Tibial artery (tissue), 4 donors: Measurements from ENCODE around the gene SCN4B.

ENCODE experiments used
- DNase-seq, 2 donors: peaks; one replicate each; pipeline ENCODE4 v3.0.0-alpha.2; 2019
- H3K27ac ChIP-seq, 2 donors: fragments of 200-600 bp; sonication (generic) in 1 of 2; 1 replicate in 1 of 2; 2 replicates in 1 of 2; pipeline ENCODE4 v1.5.1; 2018 to 2019; ENCODE audit warnings: mild to moderate bottlenecking in 1 of 2
- H3K27me3 ChIP-seq, 2 donors: fragments of 200-600 bp; sonication (generic) in 1 of 2; one replicate each; pipeline versions ENCODE4 v1.5.1 to v1.6.0; 2016 to 2019
- H3K36me3 ChIP-seq, 3 donors: fragments of 200-600 bp; sonication (generic) in 2 of 3; one replicate each; pipeline ENCODE4 v1.5.1; 2016 to 2019; ENCODE audit warnings: mild to moderate bottlenecking in 2 of 3
- H3K4me1 ChIP-seq, 4 donors: fragments of 200-600 bp; sonication (generic) in 2 of 4; 1 replicate in 3 of 4; 2 replicates in 1 of 4; pipeline ENCODE4 v1.5.1; 2016 to 2019
- H3K4me3 ChIP-seq, 2 donors: fragments of 200-600 bp; sonication (generic) in 1 of 2; 1 replicate in 1 of 2; 2 replicates in 1 of 2; pipeline ENCODE4 v1.5.1; 2018 to 2019; ENCODE audit warnings: mild to moderate bottlenecking in 2 of 2
- H3K9me3 ChIP-seq, 3 donors: fragments of 200-600 bp; sonication (generic) in 1 of 3; one replicate each; pipeline ENCODE4 v1.5.1; 2016 to 2019
- intact Hi-C: fragments of 100-400 bp; cut with DNase I; formaldehyde crosslinking; loops from one replicate; pipeline ENCODE4 v1.15.0; 2023; ENCODE audit warnings: low total_unique reads
- TF ChIP-seq, protein P1 (sequence below), 2 experiments: fragments of 200-600 bp in 1 of 2; fragments of 450-650 bp in 1 of 2; IDR thresholded peaks; one replicate each; pipeline ENCODE4 v1.5.1; 2017 to 2019; ENCODE audit warnings: antibody characterized with exemption in 2 of 2, mild to moderate bottlenecking in 1 of 2, moderate library complexity in 1 of 2

SCN4B gene

DNA sequence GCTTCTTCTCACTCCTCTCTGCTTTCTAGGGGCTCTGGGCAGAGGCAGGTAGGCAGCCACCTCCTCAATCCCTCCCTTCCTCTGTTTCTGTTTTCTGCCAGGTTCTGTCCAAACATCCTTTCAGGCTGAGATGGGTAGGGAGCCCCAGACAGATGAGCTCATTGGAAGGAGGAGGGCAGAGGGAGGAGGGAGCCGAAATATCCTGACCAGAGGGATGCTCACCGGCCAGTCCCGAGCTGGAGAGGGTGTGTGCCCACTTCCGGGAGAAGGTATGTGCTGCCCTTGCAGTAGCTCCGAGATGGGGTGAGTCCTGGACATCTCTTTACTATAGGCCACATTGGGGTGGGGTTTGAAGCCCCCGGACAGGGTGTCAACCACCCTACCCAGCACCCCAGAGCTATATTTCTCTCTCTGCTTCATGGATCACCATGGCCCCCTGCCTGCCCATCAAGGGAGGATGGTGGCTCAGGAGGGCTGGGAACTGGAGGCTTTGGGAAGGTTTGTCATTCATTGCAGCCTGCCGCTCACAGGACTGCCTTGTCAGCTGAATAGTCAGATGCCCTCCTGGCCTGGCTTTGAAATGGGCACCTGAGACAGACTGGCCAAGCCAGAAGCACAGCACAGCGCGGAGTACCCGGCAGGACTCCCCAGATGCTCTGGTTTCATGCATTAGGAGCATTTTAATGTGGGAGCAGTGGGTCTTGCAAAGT is 4.7 kb upstream of the SCN4B start:
- no peak for DNase-seq
- intact Hi-C loops = loop anchor here (10.0 kb wide), 1 partner anchor 187 kb away; the partner anchor contains the start of genes CD3D and CD3G
- Histone ChIP-seq H3K36me3 (no peaks in the 10 kb centered on the region), H3K9me3 (no peaks in the 10 kb centered on the region), H3K4me1 (peaks cover 0 to 18% (median 12%) of the 10 kb centered on the region in 4 donors), H3K4me3 (no peak overlapping the region), H3K27ac (no peak overlapping the region), H3K27me3 (peaks cover 0 to 90% of the 10 kb centered on the region in 2 donors)
- TF ChIP-seq, protein P1, sequence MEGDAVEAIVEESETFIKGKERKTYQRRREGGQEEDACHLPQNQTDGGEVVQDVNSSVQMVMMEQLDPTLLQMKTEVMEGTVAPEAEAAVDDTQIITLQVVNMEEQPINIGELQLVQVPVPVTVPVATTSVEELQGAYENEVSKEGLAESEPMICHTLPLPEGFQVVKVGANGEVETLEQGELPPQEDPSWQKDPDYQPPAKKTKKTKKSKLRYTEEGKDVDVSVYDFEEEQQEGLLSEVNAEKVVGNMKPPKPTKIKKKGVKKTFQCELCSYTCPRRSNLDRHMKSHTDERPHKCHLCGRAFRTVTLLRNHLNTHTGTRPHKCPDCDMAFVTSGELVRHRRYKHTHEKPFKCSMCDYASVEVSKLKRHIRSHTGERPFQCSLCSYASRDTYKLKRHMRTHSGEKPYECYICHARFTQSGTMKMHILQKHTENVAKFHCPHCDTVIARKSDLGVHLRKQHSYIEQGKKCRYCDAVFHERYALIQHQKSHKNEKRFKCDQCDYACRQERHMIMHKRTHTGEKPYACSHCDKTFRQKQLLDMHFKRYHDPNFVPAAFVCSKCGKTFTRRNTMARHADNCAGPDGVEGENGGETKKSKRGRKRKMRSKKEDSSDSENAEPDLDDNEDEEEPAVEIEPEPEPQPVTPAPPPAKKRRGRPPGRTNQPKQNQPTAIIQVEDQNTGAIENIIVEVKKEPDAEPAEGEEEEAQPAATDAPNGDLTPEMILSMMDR (IDR thresholded peaks at IDR 0.05) = no peak

GRCh38 chr11:118156531-118157185 is 4.0 kb upstream of the SCN4B start:
- H3K27me3 ChIP-seq = peaks cover 0 to 93% of the 10 kb centered on the region in 2 donors
- H3K4me3 ChIP-seq = no peak overlapping the region
- H3K9me3 ChIP-seq = no peaks in the 10 kb centered on the region
- H3K36me3 ChIP-seq = no peaks in the 10 kb centered on the region
- H3K27ac ChIP-seq = no peak overlapping the region
- TF ChIP-seq, protein P1 (IDR thresholded peaks at IDR 0.05) = no peak
- intact Hi-C loops = loop anchor here (10.0 kb wide), 1 partner anchor 188 kb away; the partner anchor contains the start of genes CD3D and CD3G
- peaks cover 0 to 24% (median 16%) of the 10 kb centered on the region in 4 donors for H3K4me1 ChIP-seq
- DNase-seq = no peak

DNA sequence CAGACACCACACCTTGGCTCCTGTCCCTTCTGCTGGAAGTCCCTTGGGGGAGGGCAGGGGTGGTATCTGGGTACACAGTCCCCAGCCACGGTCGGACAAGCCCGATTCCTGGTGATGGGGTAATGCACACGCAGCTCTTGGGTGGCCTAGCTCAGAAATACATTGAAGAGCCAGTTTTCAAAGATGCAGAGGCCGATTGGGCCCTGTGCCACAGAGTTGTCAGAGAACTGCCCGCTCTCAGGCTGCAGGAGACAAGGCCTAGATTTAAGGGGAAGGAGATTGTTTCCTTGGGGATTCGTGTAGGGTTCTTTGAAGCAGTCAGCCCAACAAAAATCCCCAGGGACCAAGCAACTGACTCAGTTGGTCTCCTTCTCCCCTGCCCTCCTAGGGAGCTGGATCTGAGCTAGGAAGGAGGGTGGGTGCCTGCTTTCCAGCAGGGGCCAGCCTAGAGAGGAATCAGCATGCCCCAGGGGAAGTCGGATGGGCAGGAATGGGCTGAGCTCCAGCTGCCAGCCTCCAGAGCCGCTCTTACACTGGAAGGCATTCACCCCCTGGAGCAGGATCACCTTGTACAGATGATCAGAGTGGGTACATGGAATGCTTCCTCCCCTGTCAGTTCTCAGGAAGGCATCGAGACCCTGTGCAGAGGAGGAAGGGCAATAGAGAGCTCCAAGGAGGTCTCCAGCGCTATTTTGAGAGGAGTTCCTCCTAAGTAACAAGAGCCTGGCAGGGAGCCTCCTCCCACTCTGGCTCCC is 3.3 kb upstream of the SCN4B start:
- intact Hi-C loops = loop anchor here (10.0 kb wide), 1 partner anchor 189 kb away; the partner anchor contains the start of genes CD3D and CD3G
- H3K9me3 ChIP-seq = no peaks in the 10 kb centered on the region
- DNase-seq = no peak
- TF ChIP-seq, protein P1 (IDR thresholded peaks at IDR 0.05) = no peak
- peaks cover 0 to 24% (median 16%) of the 10 kb centered on the region in 4 donors for H3K4me1 ChIP-seq
- no peaks in the 10 kb centered on the region for H3K36me3 ChIP-seq
- H3K27ac ChIP-seq = no peak overlapping the region
- H3K27me3 ChIP-seq = peaks cover 0 to 94% of the 10 kb centered on the region in 2 donors
- no peak overlapping the region for H3K4me3 ChIP-seq

DNA sequence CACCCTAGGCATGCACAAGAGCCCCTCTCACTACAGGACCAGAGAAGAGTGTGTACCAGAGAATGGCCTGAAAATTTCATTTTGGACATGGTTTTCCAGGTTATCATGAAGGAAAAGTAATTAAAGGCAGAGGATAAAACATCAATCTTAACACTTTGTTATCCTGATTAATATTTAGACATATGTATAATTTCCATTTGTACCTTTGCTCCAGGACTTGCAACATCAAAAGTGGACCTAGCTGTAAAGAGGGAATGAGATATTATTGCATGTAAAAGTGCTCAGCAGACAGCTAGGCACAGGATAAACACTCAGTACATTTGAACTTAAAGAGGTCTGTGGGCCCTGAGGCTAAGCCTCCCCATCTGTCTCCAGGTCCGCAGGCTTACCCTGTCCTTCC is 2.0 kb upstream of the SCN4B start:
- TF ChIP-seq, protein P1 (IDR thresholded peaks at IDR 0.05) = no peak
- H3K4me3 ChIP-seq = no peak overlapping the region
- H3K27ac ChIP-seq = no peak overlapping the region
- intact Hi-C loops = loop anchor here (10.0 kb wide), 1 partner anchor 190 kb away; the partner anchor contains the start of genes CD3D and CD3G
- peaks cover 0 to 87% of the 10 kb centered on the region in 2 donors for H3K27me3 ChIP-seq
- DNase-seq = no peak
- peaks cover 0 to 24% (median 16%) of the 10 kb centered on the region in 4 donors for H3K4me1 ChIP-seq
- H3K9me3 ChIP-seq = no peaks in the 10 kb centered on the region
- no peaks in the 10 kb centered on the region for H3K36me3 ChIP-seq

DNA sequence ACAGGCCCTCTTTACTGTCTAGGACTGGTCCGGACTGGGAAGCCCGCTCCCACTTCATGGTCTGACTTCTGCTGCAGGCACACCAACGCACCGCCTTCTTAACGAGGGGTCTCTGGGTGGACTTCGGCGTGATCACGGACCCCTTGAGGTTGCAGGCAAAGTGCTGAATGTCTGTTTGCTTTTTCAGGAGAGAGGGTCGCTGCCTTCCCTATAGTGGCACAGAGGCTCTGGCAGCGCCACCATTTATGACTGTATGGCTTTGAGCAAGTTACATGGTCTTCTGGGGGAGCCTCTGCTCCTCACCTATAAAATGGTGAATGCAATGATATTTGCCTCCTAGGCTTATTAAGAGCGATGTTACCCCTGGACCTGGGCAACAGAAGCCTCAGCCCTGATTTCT is 1.4 kb upstream of the SCN4B start:
- Histone ChIP-seq H3K4me3 (no peak overlapping the region), H3K27ac (no peak overlapping the region), H3K9me3 (no peaks in the 10 kb centered on the region), H3K4me1 (peaks cover 0 to 24% (median 16%) of the 10 kb centered on the region in 4 donors), H3K27me3 (peaks cover 0 to 83% of the 10 kb centered on the region in 2 donors), H3K36me3 (no peaks in the 10 kb centered on the region)
- DNase-seq = no peak
- TF ChIP-seq, protein P1 (IDR thresholded peaks at IDR 0.05) = no peak
- intact Hi-C loops = loop anchor here (10.0 kb wide), 1 partner anchor 191 kb away; the partner anchor contains the start of genes CD3D and CD3G
